HepG2 (cell line): ENCODE results near the gene RELL1. TPM values are rescaled to one million over a fixed set of nuclear protein-coding genes. Genes with fewer than 3 reads are reported as not detected.

Source experiments
- ARID3A ChIP-seq: IDR thresholded peaks from 2 replicates; pipeline ENCODE4 v1.6.1; 2012; ENCODE audit warnings: low read depth, low read length, improper control_type of control experiment
- ATF4 ChIP-seq, 2 experiments: fragments of 450-650 bp in 1 of 2; sonication (generic) in 1 of 2; formaldehyde crosslinking; IDR thresholded peaks; 2 replicates each; pipeline versions ENCODE4 v1.5.0 to v1.8.0; 2020 to 2022; ENCODE audit warnings: mild to moderate bottlenecking in 1 of 2, missing genetic modification reagents in 1 of 2
- ERF ChIP-seq: IDR thresholded peaks from 2 replicates; pipeline ENCODE4 v1.6.1; 2018; ENCODE audit warnings: missing biosample characterization, missing genetic modification reagents
- FOSL2 ChIP-seq: sonication (generic); formaldehyde crosslinking; IDR thresholded peaks from 2 replicates; pipeline ENCODE4 v1.4.0; 2020; ENCODE audit warnings: missing genetic modification reagents
- FOXK1 ChIP-seq: sonication (generic); formaldehyde crosslinking; IDR thresholded peaks from 2 replicates; pipeline ENCODE4 v1.4.0; 2020; ENCODE audit warnings: low read depth, missing genetic modification reagents, borderline replicate concordance
- GFI1 ChIP-seq: sonication (generic); formaldehyde crosslinking; IDR thresholded peaks from 2 replicates; pipeline ENCODE4 v1.5.0; 2020; ENCODE audit warnings: missing genetic modification reagents, mild to moderate bottlenecking, borderline replicate concordance
- HMG20A ChIP-seq: IDR thresholded peaks from 2 replicates; pipeline ENCODE4 v1.6.1; 2016; ENCODE audit warnings: borderline replicate concordance
- IRF2 ChIP-seq: IDR thresholded peaks from 2 replicates; pipeline ENCODE4 v1.6.1; 2018; ENCODE audit warnings: missing genetic modification reagents, missing compliant biosample characterization
- MXD4 ChIP-seq: IDR thresholded peaks from 2 replicates; pipeline ENCODE4 v1.6.1; 2016; ENCODE audit warnings: mild to moderate bottlenecking, missing biosample characterization, missing genetic modification reagents
- MXI1 ChIP-seq: IDR thresholded peaks from 3 replicates; pipeline ENCODE4 v1.6.1; 2012; ENCODE audit warnings: low read depth, low read length, inconsistent platforms, borderline replicate concordance
- NCOR1 ChIP-seq: fragments of 200-600 bp; sonication (generic); IDR thresholded peaks from 2 replicates; pipeline ENCODE4 v1.7.0; 2017; ENCODE audit warnings: antibody characterized with exemption, low read length, borderline replicate concordance
- NFATC3 ChIP-seq: sonication (generic); formaldehyde crosslinking; IDR thresholded peaks from 2 replicates; pipeline ENCODE4 v1.5.1; 2020; ENCODE audit warnings: mild to moderate bottlenecking, missing genetic modification reagents
- NR2F6 ChIP-seq, 2 experiments: IDR thresholded peaks; 2 replicates each; pipeline ENCODE4 v1.6.1; 2016; ENCODE audit warnings: antibody characterized with exemption in 1 of 2, mild to moderate bottlenecking in 1 of 2
- RFX1 ChIP-seq: fragments of 450-650 bp; IDR thresholded peaks from 2 replicates; pipeline ENCODE4 v1.6.1; 2017
- SP2 ChIP-seq: sonication (generic); formaldehyde crosslinking; IDR thresholded peaks from 2 replicates; pipeline ENCODE4 v1.5.1; 2020; ENCODE audit warnings: mild to moderate bottlenecking, missing genetic modification reagents
- TEAD3 ChIP-seq: optimal IDR thresholded peaks from 2 replicates; pipeline ENCODE3; 2016; ENCODE audit warnings: borderline replicate concordance
- ZNF280D ChIP-seq: sonication (generic); formaldehyde crosslinking; IDR thresholded peaks from 2 replicates; pipeline ENCODE4 v1.5.1; 2020; ENCODE audit warnings: mild to moderate bottlenecking, missing genetic modification reagents
- ZNF317 ChIP-seq: sonication (generic); formaldehyde crosslinking; IDR thresholded peaks from 2 replicates; pipeline ENCODE4 v1.5.0; 2020; ENCODE audit warnings: mild to moderate bottlenecking, missing genetic modification reagents
- ZNF44 ChIP-seq: sonication (generic); formaldehyde crosslinking; IDR thresholded peaks from 2 replicates; pipeline ENCODE4 v1.5.1; 2020; ENCODE audit warnings: mild to moderate bottlenecking, missing genetic modification reagents
- ZNF709 ChIP-seq: sonication (generic); formaldehyde crosslinking; IDR thresholded peaks from 2 replicates; pipeline ENCODE4 v1.5.0; 2020; ENCODE audit warnings: mild to moderate bottlenecking, missing genetic modification reagents
- polyA plus RNA-seq, 8 experiments: library from polyadenylated mRNA; depleted of rRNA in 3 of 8; stranded (reverse) in 7 of 8; unstranded in 1 of 8; fragments of >200 nt; fragmentation: Illumina TruSeq in 4 of 8; extraction: Trizol in 4 of 8; gene quantifications; 2 replicates each; pipeline versions ENCODE4 v1.2.1 to v1.2.3, GENCODE V29; 2011 to 2016; ENCODE audit warnings: low read depth in 4 of 8, missing spikeins in 1 of 8, mixed read lengths in 1 of 8; ENCODE audit not compliant: insufficient read depth in 1 of 8
- total RNA-seq, 5 experiments: library from RNA; depleted of rRNA; stranded (reverse); fragments of >200 nt; fragmentation: Illumina TruSeq; extraction: Trizol; gene quantifications; 2 replicates each; pipeline ENCODE4 v1.2.3, GENCODE V29; 2016; ENCODE audit warnings: low read depth in 1 of 5
- TF ChIP-seq, protein P1 (sequence below): IDR thresholded peaks from 2 replicates; pipeline ENCODE4 v1.6.1; 2016; ENCODE audit warnings: low read depth, control low read depth

The RELL1 gene
- total and polyA plus RNA-seq, 2 of the 13 experiments (the other 11 are each of a cell fraction or from before 2014, with no cell fraction given): 8.4 to 58.4 TPM

- TF ChIP-seq ARID3A (peak; percentile 81), ZNF709 (CRISPR knock-in tag) (no peak), ERF (CRISPR knock-in tag) (0 out of 2 replicates have a peak, but pooled peaks have one; percentile 18), FOXK1 (CRISPR knock-in tag) (0 out of 2 replicates have a peak, but pooled peaks have one; percentile 21), TEAD3 (CRISPR knock-in tag) (peak; percentile 36), MXD4 (CRISPR knock-in tag) (no peak), ZNF44 (no peak), HMG20A (CRISPR knock-in tag) (peak; percentile 42; the same call in 1 of the 2 replicates), ZNF317 (no peak), NFATC3 (CRISPR knock-in tag) (0 out of 2 replicates have a peak, but pooled peaks have one; percentile 34), NR2F6 (IDR thresholded peaks at IDR 0.05) (peak; percentile 24; the same call in 1 of the 2 replicates), NR2F6 (CRISPR knock-in tag; IDR thresholded peaks at IDR 0.05) (0 out of 2 replicates have a peak, but pooled peaks have one; percentile 24), ZNF280D (CRISPR knock-in tag) (no peak), IRF2 (0 out of 2 replicates have a peak, but pooled peaks have one; percentile 53), GFI1 (peak; percentile 31; the same call in 1 of the 2 replicates), RFX1 (no peak), FOSL2 (CRISPR knock-in tag) (peak; percentile 68), SP2 (CRISPR knock-in tag) (no peak), NCOR1 (0 out of 2 replicates have a peak, but pooled peaks have one; percentile 15), ATF4 (CRISPR knock-in tag; IDR thresholded peaks at IDR 0.05) (0 out of 4 replicates have a peak, but pooled peaks of 1 of the 2 experiments have one; percentile 22), MXI1 (0 out of 3 replicates have a peak, but pooled peaks have one; percentile 22)
- TF ChIP-seq, protein P1, sequence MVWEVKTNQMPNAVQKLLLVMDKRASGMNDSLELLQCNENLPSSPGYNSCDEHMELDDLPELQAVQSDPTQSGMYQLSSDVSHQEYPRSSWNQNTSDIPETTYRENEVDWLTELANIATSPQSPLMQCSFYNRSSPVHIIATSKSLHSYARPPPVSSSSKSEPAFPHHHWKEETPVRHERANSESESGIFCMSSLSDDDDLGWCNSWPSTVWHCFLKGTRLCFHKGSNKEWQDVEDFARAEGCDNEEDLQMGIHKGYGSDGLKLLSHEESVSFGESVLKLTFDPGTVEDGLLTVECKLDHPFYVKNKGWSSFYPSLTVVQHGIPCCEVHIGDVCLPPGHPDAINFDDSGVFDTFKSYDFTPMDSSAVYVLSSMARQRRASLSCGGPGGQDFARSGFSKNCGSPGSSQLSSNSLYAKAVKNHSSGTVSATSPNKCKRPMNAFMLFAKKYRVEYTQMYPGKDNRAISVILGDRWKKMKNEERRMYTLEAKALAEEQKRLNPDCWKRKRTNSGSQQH (CRISPR knock-in tag): no peak
Observed at GRCh38 chr4:37682701-37683401, 3.3 kb downstream of the RELL1 start (continued).
